Endothelial cell of umbilical vein (primary cell): ENCODE measurements around the gene DNAI7. TPM values are rescaled to one million over a fixed set of nuclear protein-coding genes. Genes with fewer than 3 reads are reported as not detected.

ENCODE experiments used
- BruUV-seq: library from RNA; stranded (reverse); fragments of 400-500 nt; replicated peaks from 2 replicates; lab custom pipeline; 2021; lab: Mats Ljungman, UMichigan
- CTCF ChIA-PET: fragments of 300-600, 350-600 bp; sonication (Branson Sonifier 250); formaldehyde crosslinking; loops from one replicate; lab custom pipeline; 2021; ENCODE audit warnings: antibody characterized with exemption, inconsistent platforms; lab: Charles Lee
- POLR2A ChIA-PET: fragments of 300-600, 350-600 bp; sonication (Branson Sonifier 250); formaldehyde crosslinking; loops from one replicate; lab custom pipeline; 2021; ENCODE audit warnings: antibody characterized with exemption, inconsistent platforms; lab: Charles Lee
- DNase-seq: peaks from one replicate; pipeline ENCODE4 v3.0.0-alpha.2; 2011; ENCODE audit warnings: low read depth, low spot score
- FAIRE-seq: peaks from 2 replicates; lab custom pipeline; 2011; peaks lifted over from hg19 to GRCh38; lab: Jason Lieb, UNC
- H2AFZ ChIP-seq: 2 replicates; pipeline ENCODE4 v1.6.0; 2012; ENCODE audit warnings: low read depth, low read length, control low read depth, inconsistent platforms
- H3K27ac ChIP-seq: 2 replicates; pipeline ENCODE4 v1.5.1; 2011; ENCODE audit warnings: low read depth, mild to moderate bottlenecking, control low read depth, low read length, moderate library complexity; ENCODE audit not compliant: insufficient read depth
- H3K27me3 ChIP-seq, 2 experiments: 2 replicates each; pipeline versions ENCODE4 v1.6.0 to v1.6.1; 2011; ENCODE audit warnings: low read length in 2 of 2, mixed read lengths in 1 of 2; ENCODE audit not compliant: control insufficient read depth in 2 of 2, insufficient read depth in 2 of 2
- H3K36me3 ChIP-seq, 2 experiments: 2 replicates in 1 of 2; 3 replicates in 1 of 2; pipeline ENCODE4 v1.5.1; 2011; ENCODE audit warnings: low read length in 2 of 2, mild to moderate bottlenecking in 1 of 2, moderate library complexity in 1 of 2; ENCODE audit not compliant: control insufficient read depth in 2 of 2, insufficient read depth in 2 of 2; ENCODE audit errors: extremely low read depth in 1 of 2
- H3K4me1 ChIP-seq: 3 replicates; pipeline ENCODE4 v1.5.1; 2011; ENCODE audit warnings: mild to moderate bottlenecking, low read length; ENCODE audit not compliant: control insufficient read depth, insufficient read depth; ENCODE audit errors: extremely low read depth
- H3K4me2 ChIP-seq: 2 replicates; pipeline ENCODE4 v1.6.1; 2011; ENCODE audit warnings: low read length, control low read depth, mixed read lengths; ENCODE audit not compliant: insufficient read depth
- H3K4me3 ChIP-seq, 3 experiments: fragments of 200-600 bp in 1 of 3; sonication (generic), shearing (Covaris generic) in 1 of 3; replicated peaks in 1 of 3; 2 replicates each; pipeline ENCODE4 v1.5.1; 2011 to 2016; ENCODE audit warnings: control low read depth in 3 of 3, low read length in 3 of 3, mild to moderate bottlenecking in 2 of 3, inconsistent platforms in 1 of 3, low read depth in 1 of 3, moderate library complexity in 1 of 3; ENCODE audit not compliant: insufficient read depth in 1 of 3
- H3K79me2 ChIP-seq: 2 replicates; pipeline ENCODE4 v1.6.0; 2012; ENCODE audit warnings: low read length, inconsistent platforms; ENCODE audit not compliant: control insufficient read depth, insufficient read depth
- H3K9ac ChIP-seq: replicated peaks from 2 replicates; pipeline ENCODE3; 2011; ENCODE audit warnings: low read length, control low read depth; ENCODE audit not compliant: insufficient read depth; ENCODE audit errors: extremely low read depth
- H3K9me1 ChIP-seq: replicated peaks from 3 replicates; pipeline ENCODE4 v1.6.0; 2011; ENCODE audit warnings: mild to moderate bottlenecking, low read length; ENCODE audit not compliant: control insufficient read depth, insufficient read depth; ENCODE audit errors: extremely low read depth
- H3K9me3 ChIP-seq: replicated peaks from 2 replicates; pipeline ENCODE4 v1.5.1; 2012; ENCODE audit warnings: low read length, inconsistent platforms; ENCODE audit not compliant: control insufficient read depth, insufficient read depth
- H4K20me1 ChIP-seq: replicated peaks from 2 replicates; pipeline ENCODE3; 2011; ENCODE audit warnings: mild to moderate bottlenecking, low read length; ENCODE audit not compliant: control insufficient read depth, insufficient read depth; ENCODE audit errors: extremely low read depth
- EZH2 ChIP-seq: IDR thresholded peaks from 2 replicates; pipeline ENCODE4 v1.6.1; 2012; ENCODE audit warnings: borderline replicate concordance, low read depth, mild to moderate bottlenecking, moderate library complexity, low read length, inconsistent platforms; ENCODE audit not compliant: severe bottlenecking
- FOS ChIP-seq: IDR thresholded peaks from 2 replicates; pipeline ENCODE4 v1.6.1; 2011; ENCODE audit warnings: mild to moderate bottlenecking, low read length, moderate library complexity, borderline replicate concordance; ENCODE audit not compliant: insufficient read depth
- GATA2 ChIP-seq: IDR thresholded peaks from 2 replicates; pipeline ENCODE4 v1.7.0; 2011; ENCODE audit warnings: low read depth, mild to moderate bottlenecking, moderate library complexity, mixed read lengths, low read length; ENCODE audit not compliant: insufficient read length, insufficient read depth
- JUN ChIP-seq: IDR thresholded peaks from 2 replicates; pipeline ENCODE4 v1.6.1; 2011; ENCODE audit warnings: borderline replicate concordance, low read depth; ENCODE audit not compliant: insufficient read length, insufficient read depth
- MYC ChIP-seq: IDR thresholded peaks from one replicate; pipeline ENCODE4 v1.6.1; 2011; ENCODE audit warnings: mild to moderate bottlenecking, low read depth, low read length
- POLR2A ChIP-seq: IDR thresholded peaks from 2 replicates; pipeline ENCODE4 v1.6.1; 2012; ENCODE audit warnings: low read depth, mild to moderate bottlenecking, control low read depth, low read length
- POLR2AphosphoS5 ChIP-seq: IDR thresholded peaks from 2 replicates; pipeline ENCODE4 v1.6.1; 2012; ENCODE audit warnings: low read depth, mild to moderate bottlenecking, control low read depth, low read length, moderate library complexity; ENCODE audit not compliant: insufficient read depth
- dilution Hi-C: fragments of 300-500 bp; cut with MboI; formaldehyde crosslinking; loops from one replicate; pipeline ENCODE4 v1.15.0; 2019; ENCODE audit warnings: low sequenced_read_pairs; ENCODE audit not compliant: extremely low pct_ligation_motif_present
- intact Hi-C: fragments of 100-400 bp; cut with micrococcal nuclease; formaldehyde crosslinking; loops from one replicate; pipeline ENCODE4 v1.10.0; 2022
- polyA plus RNA-seq, 4 experiments: library from polyadenylated mRNA; depleted of rRNA in 3 of 4; stranded (reverse) in 3 of 4; unstranded in 1 of 4; fragments of >200 nt; gene quantifications; 2 replicates each; pipeline versions ENCODE4 v1.2.1 to v1.2.3, GENCODE V29; 2011 to 2012; ENCODE audit warnings: missing spikeins in 1 of 4
- total RNA-seq: library from RNA; stranded (reverse); gene quantifications from 2 replicates; pipeline ENCODE4 v1.2.3, GENCODE V29; 2021
- TF ChIP-seq, protein P1 (sequence below), 2 donors: IDR thresholded peaks; 1 replicate in 1 of 2; 2 replicates in 1 of 2; pipeline ENCODE4 v1.5.1; 2011; ENCODE audit warnings: low read length in 2 of 2, mild to moderate bottlenecking in 2 of 2, moderate library complexity in 2 of 2, control low read depth in 1 of 2, inconsistent platforms in 1 of 2, low read depth in 1 of 2; ENCODE audit not compliant: insufficient read depth in 1 of 2; ENCODE audit errors: extremely low read depth in 1 of 2
- TF ChIP-seq, protein P2 (sequence below): IDR thresholded peaks from 2 replicates; pipeline ENCODE4 v1.6.1; 2011; ENCODE audit not compliant: insufficient read depth, insufficient read length

DNAI7 gene
- total and polyA plus RNA-seq, 2 donors (not counting 3 experiments of a cell fraction or from before 2014, with no cell fraction given): not detected

DNA sequence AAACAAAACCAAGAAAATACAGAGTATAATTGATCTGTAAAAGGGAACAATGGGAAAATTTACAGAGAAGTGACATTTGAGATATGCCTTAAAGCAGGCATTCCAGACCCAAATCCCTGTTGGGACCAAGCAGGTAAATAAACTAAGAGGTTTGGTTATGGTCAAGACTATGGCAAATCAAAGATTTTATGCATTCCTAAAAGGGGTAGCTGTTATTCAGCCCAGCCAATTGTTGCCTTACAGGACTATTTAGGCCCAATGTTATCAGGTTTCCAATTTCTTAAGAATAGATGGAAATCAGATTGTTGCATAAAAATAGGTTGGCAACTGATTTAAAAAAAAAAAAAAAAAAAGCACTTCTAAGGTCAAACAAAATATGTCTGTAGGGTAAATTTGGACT lies 5.3 kb downstream of the DNAI7 start:
- Histone ChIP-seq H3K9ac (no peak overlapping the region), H3K27ac (no peak overlapping the region), H3K4me3 (no peak overlapping the region), H3K4me1 (peaks cover 2% of the 10 kb centered on the region), H3K9me1 (no peaks in the 10 kb centered on the region), H3K4me2 (no peak overlapping the region), H3K9me3 (no peaks in the 10 kb centered on the region), H2AFZ (no peak overlapping the region), H3K27me3 (peaks cover 0 to under 1% of the 10 kb centered on the region in 2 experiments), H3K79me2 (no peaks in the 10 kb centered on the region), H4K20me1 (no peaks in the 10 kb centered on the region), H3K36me3 (no peaks in the 10 kb centered on the region)
- intact Hi-C loops: no loop called here
- FAIRE-seq: no peak
- ChIA-PET POLR2A (no interaction called here), CTCF (no interaction called here)
- BruUV-seq: no TSS peak
- TF ChIP-seq, protein P1, sequence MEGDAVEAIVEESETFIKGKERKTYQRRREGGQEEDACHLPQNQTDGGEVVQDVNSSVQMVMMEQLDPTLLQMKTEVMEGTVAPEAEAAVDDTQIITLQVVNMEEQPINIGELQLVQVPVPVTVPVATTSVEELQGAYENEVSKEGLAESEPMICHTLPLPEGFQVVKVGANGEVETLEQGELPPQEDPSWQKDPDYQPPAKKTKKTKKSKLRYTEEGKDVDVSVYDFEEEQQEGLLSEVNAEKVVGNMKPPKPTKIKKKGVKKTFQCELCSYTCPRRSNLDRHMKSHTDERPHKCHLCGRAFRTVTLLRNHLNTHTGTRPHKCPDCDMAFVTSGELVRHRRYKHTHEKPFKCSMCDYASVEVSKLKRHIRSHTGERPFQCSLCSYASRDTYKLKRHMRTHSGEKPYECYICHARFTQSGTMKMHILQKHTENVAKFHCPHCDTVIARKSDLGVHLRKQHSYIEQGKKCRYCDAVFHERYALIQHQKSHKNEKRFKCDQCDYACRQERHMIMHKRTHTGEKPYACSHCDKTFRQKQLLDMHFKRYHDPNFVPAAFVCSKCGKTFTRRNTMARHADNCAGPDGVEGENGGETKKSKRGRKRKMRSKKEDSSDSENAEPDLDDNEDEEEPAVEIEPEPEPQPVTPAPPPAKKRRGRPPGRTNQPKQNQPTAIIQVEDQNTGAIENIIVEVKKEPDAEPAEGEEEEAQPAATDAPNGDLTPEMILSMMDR (IDR thresholded peaks at IDR 0.05; ENCODE audit: extremely low read depth in 1 of 2, insufficient read depth in 1 of 2, low read depth in 1 of 2, low read length in 2 of 2): no peak
- no peak for TF ChIP-seq JUN
- TF ChIP-seq, protein P2, sequence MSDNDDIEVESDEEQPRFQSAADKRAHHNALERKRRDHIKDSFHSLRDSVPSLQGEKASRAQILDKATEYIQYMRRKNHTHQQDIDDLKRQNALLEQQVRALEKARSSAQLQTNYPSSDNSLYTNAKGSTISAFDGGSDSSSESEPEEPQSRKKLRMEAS: no peak
- no peak for TF ChIP-seq POLR2AphosphoS5
- no peak for TF ChIP-seq GATA2
- TF ChIP-seq MYC: no peak
- TF ChIP-seq POLR2A: no peak
- TF ChIP-seq EZH2: no peak
- no peak for TF ChIP-seq FOS
- DNase-seq: no peak
- dilution Hi-C loops: no loop called here
